Measurements from ENCODE around the gene PDRG1.

- TF ChIP-seq, protein P1, sequence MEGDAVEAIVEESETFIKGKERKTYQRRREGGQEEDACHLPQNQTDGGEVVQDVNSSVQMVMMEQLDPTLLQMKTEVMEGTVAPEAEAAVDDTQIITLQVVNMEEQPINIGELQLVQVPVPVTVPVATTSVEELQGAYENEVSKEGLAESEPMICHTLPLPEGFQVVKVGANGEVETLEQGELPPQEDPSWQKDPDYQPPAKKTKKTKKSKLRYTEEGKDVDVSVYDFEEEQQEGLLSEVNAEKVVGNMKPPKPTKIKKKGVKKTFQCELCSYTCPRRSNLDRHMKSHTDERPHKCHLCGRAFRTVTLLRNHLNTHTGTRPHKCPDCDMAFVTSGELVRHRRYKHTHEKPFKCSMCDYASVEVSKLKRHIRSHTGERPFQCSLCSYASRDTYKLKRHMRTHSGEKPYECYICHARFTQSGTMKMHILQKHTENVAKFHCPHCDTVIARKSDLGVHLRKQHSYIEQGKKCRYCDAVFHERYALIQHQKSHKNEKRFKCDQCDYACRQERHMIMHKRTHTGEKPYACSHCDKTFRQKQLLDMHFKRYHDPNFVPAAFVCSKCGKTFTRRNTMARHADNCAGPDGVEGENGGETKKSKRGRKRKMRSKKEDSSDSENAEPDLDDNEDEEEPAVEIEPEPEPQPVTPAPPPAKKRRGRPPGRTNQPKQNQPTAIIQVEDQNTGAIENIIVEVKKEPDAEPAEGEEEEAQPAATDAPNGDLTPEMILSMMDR (IDR thresholded peaks at IDR 0.05; ENCODE audit: poor library complexity, severe bottlenecking) = no peak
- TF ChIP-seq EP300 (conservative IDR thresholded peaks at IDR 0.05; ENCODE audit: poor library complexity, severe bottlenecking) = no peak
- TF ChIP-seq TAF1 (IDR thresholded peaks at IDR 0.05; ENCODE audit: low read depth) = no peak
- TF ChIP-seq POLR2AphosphoS5 (IDR thresholded peaks at IDR 0.05) = no peak
- no peak for TF ChIP-seq MXI1 (conservative IDR thresholded peaks at IDR 0.05; ENCODE audit: poor library complexity, severe bottlenecking)
- no peak for TF ChIP-seq RAD21 (conservative IDR thresholded peaks at IDR 0.05)
- no peak for TF ChIP-seq SMC3 (conservative IDR thresholded peaks at IDR 0.05; ENCODE audit: poor library complexity)
Observed at GRCh38 chr20:31927627-31928159, 24.2 kb downstream of the PDRG1 start.
